Colonic mucosa (tissue), 4 donors: ENCODE results near the gene IGDCC3. TPM values are rescaled to one million over a fixed set of nuclear protein-coding genes. Genes with fewer than 3 reads are reported as not detected.

ENCODE experiments used
- DNase-seq: peaks from one replicate; pipeline ENCODE4 v3.0.0-alpha.2; 2020
- H3K27ac ChIP-seq: fragments of 200-600 bp; one replicate; pipeline ENCODE4 v1.8.0; 2021
- H3K27me3 ChIP-seq: fragments of 200-600 bp; one replicate; pipeline ENCODE4 v1.8.0; 2021
- H3K36me3 ChIP-seq: fragments of 200-600 bp; one replicate; pipeline ENCODE4 v1.8.0; 2021
- H3K4me1 ChIP-seq: fragments of 200-600 bp; one replicate; pipeline ENCODE4 v1.8.0; 2021; ENCODE audit warnings: mild to moderate bottlenecking
- H3K4me3 ChIP-seq: fragments of 200-600 bp; one replicate; pipeline ENCODE4 v1.8.0; 2021
- H3K9ac ChIP-seq, 2 donors: one replicate each; pipeline ENCODE4 v1.7.0; 2013; ENCODE audit warnings: control low read depth in 2 of 2, low read depth in 2 of 2, low read length in 2 of 2
- H3K9me3 ChIP-seq: fragments of 200-600 bp; one replicate; pipeline ENCODE4 v1.8.0; 2021
- CTCF ChIP-seq: fragments of 200-600 bp; IDR thresholded peaks from one replicate; pipeline ENCODE4 v1.8.0; 2022; ENCODE audit warnings: antibody characterized with exemption, mild to moderate bottlenecking
- intact Hi-C: fragments of 100-400 bp; cut with DNase I; formaldehyde crosslinking; loops from one replicate; pipeline ENCODE4 v1.14.1; 2022
- total RNA-seq, 2 donors: library from RNA; stranded (reverse); fragmentation: NEBNext Ultra II Directional in 1 of 2; extraction: Animal tissue kit (Norgen Biotek cat#: 25700) in 1 of 2; gene quantifications; one replicate each; pipeline ENCODE4 v1.2.1, GENCODE V29; 2021
- donor health status: healthy.
- donor health status: DM: no; HTN: no; CAD: no.
- donor health status: DM: no; HTN: no; CAD: no.

The IGDCC3 gene
- total RNA-seq, 2 donors from 2014 or later, result 0.12 TPM; not detected in 1

- Histone ChIP-seq H3K4me3 (peak overlapping the region; percentile 30), H3K36me3 (no peaks in the 10 kb centered on the region), H3K27ac (peak overlapping the region; percentile 44), H3K9me3 (no peaks in the 10 kb centered on the region), H3K4me1 (no peaks in the 10 kb centered on the region), H3K27me3 (peaks cover 20% of the 10 kb centered on the region), H3K9ac (peak overlapping the region; percentile 6 to 18)
- intact Hi-C loops, result no loop called here
- peak; percentile 53 for DNase-seq
- no peak for TF ChIP-seq CTCF
Measured at GRCh38 chr15:65421360-65422215, 43.8 kb upstream of the IGDCC3 start.

GRCh38 chr15:65420975-65421359 is 43.2 kb upstream of the IGDCC3 start:
- Histone ChIP-seq H3K27me3 (peaks cover 20% of the 10 kb centered on the region), H3K4me1 (no peaks in the 10 kb centered on the region), H3K4me3 (peak overlapping the region; percentile 15), H3K9me3 (no peaks in the 10 kb centered on the region), H3K36me3 (no peaks in the 10 kb centered on the region), H3K27ac (peak overlapping the region; percentile 44), H3K9ac (peak overlapping the region in 1 of 2 donors; percentile 3)
- TF ChIP-seq CTCF, result no peak
- DNase-seq, result no peak
- intact Hi-C loops, result no loop called here

- H3K4me1 ChIP-seq, result no peaks in the 10 kb centered on the region
- no peak overlapping the region for H3K27ac ChIP-seq
- H3K36me3 ChIP-seq, result no peaks in the 10 kb centered on the region
- DNase-seq, result no peak
- peaks cover 20% of the 10 kb centered on the region for H3K27me3 ChIP-seq
- no peak overlapping the region for H3K4me3 ChIP-seq
- no peak overlapping the region for H3K9ac ChIP-seq
- no peak for TF ChIP-seq CTCF
- no peaks in the 10 kb centered on the region for H3K9me3 ChIP-seq
- intact Hi-C loops, result no loop called here
Measured at GRCh38 chr15:65418596-65418995, 40.8 kb upstream of the IGDCC3 start.

- TF ChIP-seq CTCF, result no peak
- no peaks in the 10 kb centered on the region for H3K9me3 ChIP-seq
- no peaks in the 10 kb centered on the region for H3K36me3 ChIP-seq
- peak overlapping the region; percentile 27 for H3K27ac ChIP-seq
- no peak overlapping the region for H3K4me3 ChIP-seq
- H3K9ac ChIP-seq, result peak overlapping the region in 1 of 2 donors; percentile 40
- intact Hi-C loops, result no loop called here
- no peaks in the 10 kb centered on the region for H3K4me1 ChIP-seq
- peak; percentile 41 for DNase-seq
- H3K27me3 ChIP-seq, result peaks cover 14% of the 10 kb centered on the region
Measured at GRCh38 chr15:65416845-65417416, 39.1 kb upstream of the IGDCC3 start.

- DNase-seq, result no peak
- Histone ChIP-seq H3K27ac (peak overlapping the region; percentile 61), H3K36me3 (no peaks in the 10 kb centered on the region), H3K27me3 (no peaks in the 10 kb centered on the region), H3K4me3 (no peak overlapping the region), H3K9ac (peak overlapping the region in 1 of 2 donors; percentile 2), H3K4me1 (no peaks in the 10 kb centered on the region), H3K9me3 (no peaks in the 10 kb centered on the region)
- intact Hi-C loops, result no loop called here
- no peak for TF ChIP-seq CTCF
Measured at GRCh38 chr15:65414841-65415621, 37.2 kb upstream of the IGDCC3 start.
